ENCODE results near the gene POU3F3.

DNA sequence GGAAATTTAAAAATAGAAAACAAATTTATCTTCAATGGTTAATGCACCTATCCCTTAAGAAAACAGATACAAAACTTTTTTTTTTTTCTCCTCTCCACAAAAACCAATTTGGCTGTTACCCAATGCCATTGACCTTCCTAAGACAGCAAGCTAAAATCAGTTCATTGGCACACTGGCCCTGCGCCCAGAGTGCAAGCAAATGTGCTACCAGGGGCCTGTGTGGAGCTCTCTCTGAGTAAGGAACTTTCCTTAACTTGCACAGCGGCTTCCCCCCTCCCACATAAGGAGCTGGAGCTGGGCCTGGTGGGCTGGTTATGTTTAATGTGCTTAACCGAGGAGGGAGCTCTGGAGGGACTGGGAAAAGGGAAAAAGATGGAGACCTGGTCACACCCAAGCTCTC, 17.6 kb upstream of the POU3F3 start:
- TF ChIP-seq TCF7L2 (IDR thresholded peaks at IDR 0.05; ENCODE audit: borderline replicate concordance, extremely low read depth, insufficient read depth, insufficient read length) = no peak
- no peak for TF ChIP-seq SRF (IDR thresholded peaks at IDR 0.05; ENCODE audit: low read depth)
- TF ChIP-seq, protein P1, sequence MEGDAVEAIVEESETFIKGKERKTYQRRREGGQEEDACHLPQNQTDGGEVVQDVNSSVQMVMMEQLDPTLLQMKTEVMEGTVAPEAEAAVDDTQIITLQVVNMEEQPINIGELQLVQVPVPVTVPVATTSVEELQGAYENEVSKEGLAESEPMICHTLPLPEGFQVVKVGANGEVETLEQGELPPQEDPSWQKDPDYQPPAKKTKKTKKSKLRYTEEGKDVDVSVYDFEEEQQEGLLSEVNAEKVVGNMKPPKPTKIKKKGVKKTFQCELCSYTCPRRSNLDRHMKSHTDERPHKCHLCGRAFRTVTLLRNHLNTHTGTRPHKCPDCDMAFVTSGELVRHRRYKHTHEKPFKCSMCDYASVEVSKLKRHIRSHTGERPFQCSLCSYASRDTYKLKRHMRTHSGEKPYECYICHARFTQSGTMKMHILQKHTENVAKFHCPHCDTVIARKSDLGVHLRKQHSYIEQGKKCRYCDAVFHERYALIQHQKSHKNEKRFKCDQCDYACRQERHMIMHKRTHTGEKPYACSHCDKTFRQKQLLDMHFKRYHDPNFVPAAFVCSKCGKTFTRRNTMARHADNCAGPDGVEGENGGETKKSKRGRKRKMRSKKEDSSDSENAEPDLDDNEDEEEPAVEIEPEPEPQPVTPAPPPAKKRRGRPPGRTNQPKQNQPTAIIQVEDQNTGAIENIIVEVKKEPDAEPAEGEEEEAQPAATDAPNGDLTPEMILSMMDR (IDR thresholded peaks at IDR 0.05 in 2 of 3, conservative IDR thresholded peaks at IDR 0.05 in 1 of 3; ENCODE audit: borderline replicate concordance in 1 of 3, insufficient read depth in 1 of 3, low read depth in 2 of 3, low read length in 2 of 3) = no peak
- TF ChIP-seq CEBPB (IDR thresholded peaks at IDR 0.05; ENCODE audit: low read depth) = no peak

Measured in HCT116 (cell line).